GOT3 (cell line): ENCODE data around the gene CCR5.

Source experiments
- DNase-seq: peaks from one replicate; lab custom pipeline; 2025; ENCODE audit warnings: mixed read lengths; lab: John Stamatoyannopoulos, UW

Gene CCR5

DNA sequence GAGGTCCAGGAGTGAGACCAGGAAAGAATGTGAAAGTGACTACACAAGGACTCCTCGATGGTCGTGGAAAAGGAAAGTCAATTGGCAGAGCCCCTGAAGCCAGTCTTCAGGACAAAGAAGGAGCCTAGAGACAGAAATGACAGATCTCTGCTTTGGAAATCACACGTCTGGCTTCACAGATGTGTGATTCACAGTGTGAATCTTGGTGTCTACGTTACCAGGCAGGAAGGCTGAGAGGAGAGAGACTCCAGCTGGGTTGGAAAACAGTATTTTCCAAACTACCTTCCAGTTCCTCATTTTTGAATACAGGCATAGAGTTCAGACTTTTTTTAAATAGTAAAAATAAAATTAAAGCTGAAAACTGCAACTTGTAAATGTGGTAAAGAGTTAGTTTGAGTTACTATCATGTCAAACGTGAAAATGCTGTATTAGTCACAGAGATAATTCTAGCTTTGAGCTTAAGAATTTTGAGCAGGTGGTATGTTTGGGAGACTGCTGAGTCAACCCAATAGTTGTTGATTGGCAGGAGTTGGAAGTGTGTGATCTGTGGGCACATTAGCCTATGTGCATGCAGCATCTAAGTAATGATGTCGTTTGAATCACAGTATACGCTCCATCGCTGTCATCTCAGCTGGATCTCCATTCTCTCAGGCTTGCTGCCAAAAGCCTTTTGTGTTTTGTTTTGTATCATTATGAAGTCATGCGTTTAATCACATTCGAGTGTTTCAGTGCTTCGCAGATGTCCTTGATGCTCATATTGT lies 10.8 kb upstream of the CCR5 start:
- no peak for DNase-seq

DNA sequence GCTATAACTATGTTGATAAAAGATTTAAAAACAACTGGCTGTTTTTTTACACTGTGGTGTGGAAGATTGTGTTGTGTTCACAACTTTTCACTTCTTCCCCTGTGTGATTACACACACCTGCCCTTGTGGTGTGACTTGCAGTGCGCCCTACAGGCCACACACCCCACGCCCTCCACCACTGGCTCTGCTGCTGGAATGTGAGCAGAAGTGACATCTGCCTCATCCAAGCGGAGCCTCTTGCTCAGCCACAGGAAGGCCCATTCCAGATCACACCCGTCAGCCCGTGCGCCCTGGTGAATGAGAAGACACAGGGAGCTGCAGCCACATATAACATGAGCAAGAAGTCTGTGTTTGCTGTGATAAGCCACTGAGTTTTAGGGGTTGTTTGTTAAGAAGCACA lies 9.8 kb upstream of the CCR5 start:
- no peak for DNase-seq

DNA sequence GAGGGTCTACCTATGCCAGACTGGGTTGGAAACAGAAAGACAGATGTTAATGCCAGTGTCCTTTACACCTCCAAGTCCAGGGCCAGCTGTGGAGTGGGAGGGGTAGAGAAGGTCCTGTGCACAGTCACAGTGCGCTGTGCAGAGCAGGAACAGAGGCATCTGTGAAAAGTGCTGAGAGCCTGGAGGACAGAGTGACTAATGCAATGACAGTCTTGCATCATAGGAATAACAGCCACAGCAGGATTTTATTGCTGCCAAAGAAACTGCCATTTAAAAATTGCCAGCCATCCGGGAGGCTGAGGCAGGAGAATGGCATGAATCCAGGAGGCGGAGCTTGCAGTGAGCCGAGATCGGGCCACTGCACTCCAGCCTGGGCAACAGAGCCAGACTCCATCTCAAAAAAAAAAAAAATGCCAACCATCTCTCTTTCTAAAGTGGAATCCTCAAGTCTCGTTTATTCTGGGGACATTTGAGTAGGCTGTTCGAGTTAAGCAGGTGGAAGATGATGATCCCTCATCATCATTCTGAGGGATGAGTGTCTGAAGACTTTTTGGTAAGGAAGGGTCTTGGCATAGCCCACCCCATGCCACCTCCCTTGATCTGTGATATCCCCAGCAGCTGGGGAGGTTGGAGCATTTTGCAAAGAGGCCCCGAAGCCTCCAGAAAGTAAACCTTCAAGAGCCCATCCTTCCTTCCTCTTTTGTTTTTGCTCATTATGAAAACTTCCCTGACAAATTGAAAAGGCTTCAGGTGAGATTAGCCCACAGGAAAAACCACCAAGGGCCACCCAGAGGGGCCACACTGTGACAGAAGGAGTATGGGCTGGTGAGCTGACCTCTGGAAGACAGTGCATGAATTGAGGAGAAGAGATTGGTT lies 9.1 kb upstream of the CCR5 start:
- no peak for DNase-seq

DNA sequence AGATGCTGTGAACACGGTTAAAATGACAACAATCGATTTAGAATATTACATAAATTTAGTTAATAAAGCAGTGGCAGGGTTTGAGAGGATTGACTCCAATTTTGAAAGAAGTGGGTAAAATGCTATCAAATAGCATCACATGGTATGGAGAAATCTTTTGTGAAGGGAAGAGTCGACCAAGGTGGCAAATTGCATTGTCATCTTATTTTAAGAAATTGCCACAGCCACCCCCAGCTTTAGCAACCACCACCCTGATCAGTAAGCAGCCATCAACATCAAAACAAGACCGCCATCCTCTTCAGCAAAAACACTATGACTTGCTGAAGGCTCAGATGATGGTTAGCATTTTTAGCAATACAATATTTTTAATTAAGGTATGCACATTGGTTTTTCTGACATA lies 5.7 kb upstream of the CCR5 start:
- no peak for DNase-seq

DNA sequence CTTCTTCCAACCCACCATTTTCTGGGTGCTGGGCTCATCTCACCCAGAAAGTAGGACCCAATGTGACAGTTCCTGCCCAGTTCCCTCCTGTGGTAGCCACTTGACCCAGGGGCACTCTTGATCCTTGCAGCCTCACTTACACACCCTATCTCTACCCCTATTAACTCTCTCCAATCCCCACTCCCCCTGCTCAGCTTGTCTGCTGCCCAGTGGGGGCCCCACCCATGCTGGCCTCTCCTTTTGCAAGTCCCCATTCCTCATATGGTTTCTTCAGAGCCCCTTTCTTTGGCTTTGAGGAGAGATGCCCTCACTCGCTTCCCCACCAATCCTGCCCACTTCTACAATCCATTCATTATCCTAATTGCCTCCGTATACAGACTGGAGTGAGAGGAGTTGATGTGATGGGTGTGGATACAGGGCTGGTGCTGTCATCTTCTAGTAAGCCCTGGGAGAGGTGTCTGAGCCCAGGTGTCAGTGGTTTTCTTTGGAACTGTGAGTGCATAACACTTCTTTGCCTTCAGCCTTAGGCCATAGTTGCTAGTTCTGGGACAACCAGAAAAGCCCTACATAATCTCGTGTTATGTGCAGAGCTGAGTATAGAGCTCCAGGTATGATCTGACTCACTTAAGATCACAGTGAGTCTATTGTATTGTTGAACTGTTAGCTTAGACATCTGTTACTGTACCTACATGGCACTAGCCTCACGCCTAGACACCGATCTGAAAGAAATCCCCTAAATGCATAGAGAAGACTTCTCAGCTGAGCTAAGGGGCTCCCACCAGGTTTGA lies 4.8 kb upstream of the CCR5 start:
- no peak for DNase-seq

DNA sequence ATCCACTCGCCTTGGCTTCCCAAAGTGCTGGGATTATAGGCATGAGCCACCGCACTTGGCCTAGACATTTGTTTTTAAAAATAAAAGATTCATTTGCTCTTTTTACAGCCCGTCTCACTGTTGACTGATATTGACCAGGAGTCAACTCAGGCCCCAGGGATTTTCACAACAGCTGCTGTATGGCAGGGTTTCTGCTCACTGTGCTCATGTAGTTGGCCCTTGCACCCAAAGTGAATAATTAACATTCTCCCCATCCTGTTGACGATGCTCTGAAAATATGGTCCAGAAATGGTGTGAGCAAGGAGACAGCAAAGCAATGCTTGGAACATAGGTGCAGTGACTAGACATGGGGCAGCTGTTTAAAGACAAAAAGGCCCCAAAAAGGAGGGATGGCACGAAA lies 2.9 kb upstream of the CCR5 start:
- DNase-seq = no peak

DNA sequence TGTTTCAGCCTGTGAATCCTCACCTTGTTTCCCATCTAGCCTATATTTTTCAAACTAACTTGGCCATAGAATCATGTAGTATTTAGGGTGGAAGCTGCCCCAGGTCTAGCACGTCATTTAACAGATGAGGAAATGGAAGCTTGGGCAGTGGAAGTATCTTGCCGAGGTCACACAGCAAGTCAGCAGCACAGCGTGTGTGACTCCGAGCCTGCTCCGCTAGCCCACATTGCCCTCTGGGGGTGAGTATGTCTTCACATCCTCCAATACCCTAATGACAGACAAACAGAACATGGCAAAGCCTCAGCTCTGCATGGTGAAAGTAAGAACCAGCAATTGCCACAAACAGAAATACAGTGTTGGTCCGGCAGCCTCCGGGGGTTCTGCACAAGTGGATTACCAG lies 2.2 kb upstream of the CCR5 start:
- DNase-seq = no peak

DNA sequence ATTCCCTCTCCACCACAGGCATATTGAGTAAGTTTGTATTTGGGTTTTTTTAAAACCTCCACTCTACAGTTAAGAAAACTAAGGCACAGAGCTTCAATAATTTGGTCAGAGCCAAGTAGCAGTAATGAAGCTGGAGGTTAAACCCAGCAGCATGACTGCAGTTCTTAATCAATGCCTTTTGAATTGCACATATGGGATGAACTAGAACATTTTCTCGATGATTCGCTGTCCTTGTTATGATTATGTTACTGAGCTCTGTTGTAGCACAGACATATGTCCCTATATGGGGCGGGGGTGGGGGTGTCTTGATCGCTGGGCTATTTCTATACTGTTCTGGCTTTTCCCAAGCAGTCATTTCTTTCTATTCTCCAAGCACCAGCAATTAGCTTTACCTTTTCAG lies 1.6 kb upstream of the CCR5 start:
- DNase-seq = no peak

DNA sequence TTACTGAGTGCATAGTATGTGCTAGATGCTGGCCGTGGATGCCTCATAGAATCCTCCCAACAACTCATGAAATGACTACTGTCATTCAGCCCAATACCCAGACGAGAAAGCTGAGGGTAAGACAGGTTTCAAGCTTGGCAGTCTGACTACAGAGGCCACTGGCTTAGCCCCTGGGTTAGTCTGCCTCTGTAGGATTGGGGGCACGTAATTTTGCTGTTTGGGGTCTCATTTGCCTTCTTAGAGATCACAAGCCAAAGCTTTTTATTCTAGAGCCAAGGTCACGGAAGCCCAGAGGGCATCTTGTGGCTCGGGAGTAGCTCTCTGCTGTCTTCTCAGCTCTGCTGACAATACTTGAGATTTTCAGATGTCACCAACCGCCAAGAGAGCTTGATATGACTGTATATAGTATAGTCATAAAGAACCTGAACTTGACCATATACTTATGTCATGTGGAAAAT lies 1.0 kb upstream of the CCR5 start:
- no peak for DNase-seq

DNA sequence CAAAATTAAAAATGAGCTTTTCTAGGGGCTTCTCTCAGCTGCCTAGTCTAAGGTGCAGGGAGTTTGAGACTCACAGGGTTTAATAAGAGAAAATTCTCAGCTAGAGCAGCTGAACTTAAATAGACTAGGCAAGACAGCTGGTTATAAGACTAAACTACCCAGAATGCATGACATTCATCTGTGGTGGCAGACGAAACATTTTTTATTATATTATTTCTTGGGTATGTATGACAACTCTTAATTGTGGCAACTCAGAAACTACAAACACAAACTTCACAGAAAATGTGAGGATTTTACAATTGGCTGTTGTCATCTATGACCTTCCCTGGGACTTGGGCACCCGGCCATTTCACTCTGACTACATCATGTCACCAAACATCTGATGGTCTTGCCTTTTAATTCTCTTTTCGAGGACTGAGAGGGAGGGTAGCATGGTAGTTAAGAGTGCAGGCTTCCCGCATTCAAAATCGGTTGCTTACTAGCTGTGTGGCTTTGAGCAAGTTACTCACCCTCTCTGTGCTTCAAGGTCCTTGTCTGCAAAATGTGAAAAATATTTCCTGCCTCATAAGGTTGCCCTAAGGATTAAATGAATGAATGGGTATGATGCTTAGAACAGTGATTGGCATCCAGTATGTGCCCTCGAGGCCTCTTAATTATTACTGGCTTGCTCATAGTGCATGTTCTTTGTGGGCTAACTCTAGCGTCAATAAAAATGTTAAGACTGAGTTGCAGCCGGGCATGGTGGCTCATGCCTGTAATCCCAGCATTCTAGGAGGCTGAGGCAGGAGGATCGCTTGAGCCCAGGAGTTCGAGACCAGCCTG lies 984 bp downstream of the CCR5 start:
- no peak for DNase-seq

DNA sequence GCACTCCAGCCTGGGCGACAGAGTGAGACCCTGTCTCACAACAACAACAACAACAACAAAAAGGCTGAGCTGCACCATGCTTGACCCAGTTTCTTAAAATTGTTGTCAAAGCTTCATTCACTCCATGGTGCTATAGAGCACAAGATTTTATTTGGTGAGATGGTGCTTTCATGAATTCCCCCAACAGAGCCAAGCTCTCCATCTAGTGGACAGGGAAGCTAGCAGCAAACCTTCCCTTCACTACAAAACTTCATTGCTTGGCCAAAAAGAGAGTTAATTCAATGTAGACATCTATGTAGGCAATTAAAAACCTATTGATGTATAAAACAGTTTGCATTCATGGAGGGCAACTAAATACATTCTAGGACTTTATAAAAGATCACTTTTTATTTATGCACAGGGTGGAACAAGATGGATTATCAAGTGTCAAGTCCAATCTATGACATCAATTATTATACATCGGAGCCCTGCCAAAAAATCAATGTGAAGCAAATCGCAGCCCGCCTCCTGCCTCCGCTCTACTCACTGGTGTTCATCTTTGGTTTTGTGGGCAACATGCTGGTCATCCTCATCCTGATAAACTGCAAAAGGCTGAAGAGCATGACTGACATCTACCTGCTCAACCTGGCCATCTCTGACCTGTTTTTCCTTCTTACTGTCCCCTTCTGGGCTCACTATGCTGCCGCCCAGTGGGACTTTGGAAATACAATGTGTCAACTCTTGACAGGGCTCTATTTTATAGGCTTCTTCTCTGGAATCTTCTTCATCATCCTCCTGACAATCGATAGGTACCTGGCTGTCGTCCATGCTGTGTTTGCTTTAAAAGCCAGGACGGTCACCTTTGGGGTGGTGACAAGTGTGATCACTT lies 2.0 kb downstream of the CCR5 start:
- no peak for DNase-seq

DNA sequence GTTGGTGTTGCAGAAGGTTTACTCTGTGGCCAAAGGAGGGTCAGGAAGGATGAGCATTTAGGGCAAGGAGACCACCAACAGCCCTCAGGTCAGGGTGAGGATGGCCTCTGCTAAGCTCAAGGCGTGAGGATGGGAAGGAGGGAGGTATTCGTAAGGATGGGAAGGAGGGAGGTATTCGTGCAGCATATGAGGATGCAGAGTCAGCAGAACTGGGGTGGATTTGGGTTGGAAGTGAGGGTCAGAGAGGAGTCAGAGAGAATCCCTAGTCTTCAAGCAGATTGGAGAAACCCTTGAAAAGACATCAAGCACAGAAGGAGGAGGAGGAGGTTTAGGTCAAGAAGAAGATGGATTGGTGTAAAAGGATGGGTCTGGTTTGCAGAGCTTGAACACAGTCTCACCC lies 4.0 kb downstream of the CCR5 start:
- DNase-seq = no peak

DNA sequence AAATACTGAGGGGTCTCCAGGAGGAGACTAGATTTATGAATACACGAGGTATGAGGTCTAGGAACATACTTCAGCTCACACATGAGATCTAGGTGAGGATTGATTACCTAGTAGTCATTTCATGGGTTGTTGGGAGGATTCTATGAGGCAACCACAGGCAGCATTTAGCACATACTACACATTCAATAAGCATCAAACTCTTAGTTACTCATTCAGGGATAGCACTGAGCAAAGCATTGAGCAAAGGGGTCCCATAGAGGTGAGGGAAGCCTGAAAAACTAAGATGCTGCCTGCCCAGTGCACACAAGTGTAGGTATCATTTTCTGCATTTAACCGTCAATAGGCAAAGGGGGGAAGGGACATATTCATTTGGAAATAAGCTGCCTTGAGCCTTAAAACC lies 4.5 kb downstream of the CCR5 start:
- no peak for DNase-seq

DNA sequence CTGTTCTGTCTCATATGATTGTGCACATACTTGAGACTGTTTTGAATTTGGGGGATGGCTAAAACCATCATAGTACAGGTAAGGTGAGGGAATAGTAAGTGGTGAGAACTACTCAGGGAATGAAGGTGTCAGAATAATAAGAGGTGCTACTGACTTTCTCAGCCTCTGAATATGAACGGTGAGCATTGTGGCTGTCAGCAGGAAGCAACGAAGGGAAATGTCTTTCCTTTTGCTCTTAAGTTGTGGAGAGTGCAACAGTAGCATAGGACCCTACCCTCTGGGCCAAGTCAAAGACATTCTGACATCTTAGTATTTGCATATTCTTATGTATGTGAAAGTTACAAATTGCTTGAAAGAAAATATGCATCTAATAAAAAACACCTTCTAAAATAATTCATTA lies 5.1 kb downstream of the CCR5 start:
- no peak for DNase-seq

DNA sequence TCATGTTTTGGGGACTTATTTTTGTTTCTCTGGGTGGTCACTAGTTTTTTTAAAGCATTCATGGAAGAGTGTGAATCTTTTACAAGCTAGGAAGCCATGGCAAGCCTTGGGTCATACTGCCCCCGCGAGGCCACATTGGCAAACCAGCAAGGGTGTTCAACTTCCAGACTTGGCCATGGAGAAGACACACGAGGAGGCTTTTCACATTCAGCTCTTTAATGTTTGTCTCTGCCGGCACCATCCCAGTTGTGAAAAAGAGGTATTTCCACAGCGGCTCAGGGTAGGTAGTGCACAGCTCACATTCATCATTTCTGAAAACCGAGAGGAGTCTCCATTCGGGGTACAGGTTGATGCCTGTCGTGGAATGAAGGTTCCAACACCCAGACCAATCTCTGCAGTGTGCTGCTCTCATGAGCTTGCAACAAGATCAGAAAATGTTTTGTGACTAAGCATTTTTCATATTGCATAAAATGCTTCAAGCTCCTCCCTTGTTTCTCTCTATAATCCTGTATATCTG lies 7.7 kb downstream of the CCR5 start:
- DNase-seq = no peak

DNA sequence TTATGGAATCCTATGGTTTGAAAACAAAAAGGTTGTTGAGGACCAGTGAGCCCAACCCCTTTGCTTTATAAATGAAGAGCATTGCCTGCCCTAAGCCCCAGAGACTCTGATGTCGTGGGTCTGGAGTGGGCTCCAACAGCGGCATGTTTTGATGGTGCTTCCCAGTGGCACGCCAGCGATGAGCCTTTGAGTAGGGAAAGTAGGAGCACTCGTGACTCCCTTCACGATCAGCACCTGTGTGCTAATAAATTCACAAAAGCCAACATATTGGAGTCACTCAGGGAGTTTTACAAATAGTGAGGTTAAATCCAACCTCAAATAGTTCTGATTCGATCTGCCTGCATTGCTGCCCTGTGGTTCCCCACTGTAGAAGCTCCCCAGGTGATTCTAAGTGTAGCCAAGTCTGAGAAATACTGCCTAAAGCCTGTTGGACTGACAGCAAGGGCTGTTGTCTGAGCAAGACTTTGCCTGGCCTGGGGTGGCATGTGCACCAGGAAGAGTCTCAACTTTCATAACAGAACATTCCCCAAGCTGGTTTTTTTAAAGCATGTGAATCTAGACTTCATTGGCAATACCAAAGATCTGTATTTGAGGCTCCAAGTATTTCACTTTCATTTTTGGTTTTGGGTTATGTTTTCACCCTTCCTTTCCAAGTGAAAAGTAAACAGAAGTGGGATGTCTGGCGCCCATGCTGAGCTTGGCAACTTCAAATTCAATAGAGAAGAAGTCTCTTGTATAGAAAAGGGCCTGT lies 9.9 kb downstream of the CCR5 start:
- no peak for DNase-seq

DNA sequence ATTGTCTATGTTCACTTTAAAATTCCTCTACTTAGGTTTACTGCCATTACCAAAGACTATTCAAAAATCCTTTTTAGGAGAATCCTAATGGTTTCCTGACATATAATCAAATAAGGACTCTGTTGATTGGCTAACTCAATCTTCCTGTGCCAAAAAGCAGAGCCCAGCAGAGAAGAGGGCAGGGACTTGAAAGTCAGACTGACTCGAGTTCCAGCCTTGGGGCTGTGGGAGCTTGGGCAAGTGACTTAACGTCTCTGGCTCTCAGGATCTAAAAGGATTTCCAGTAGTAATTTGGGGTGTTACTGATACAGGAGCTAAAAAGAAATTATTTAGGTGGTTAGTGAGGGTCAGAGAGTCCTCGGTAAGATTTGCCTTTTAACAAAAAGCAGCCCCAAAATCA lies 10.9 kb downstream of the CCR5 start:
- DNase-seq = no peak

DNA sequence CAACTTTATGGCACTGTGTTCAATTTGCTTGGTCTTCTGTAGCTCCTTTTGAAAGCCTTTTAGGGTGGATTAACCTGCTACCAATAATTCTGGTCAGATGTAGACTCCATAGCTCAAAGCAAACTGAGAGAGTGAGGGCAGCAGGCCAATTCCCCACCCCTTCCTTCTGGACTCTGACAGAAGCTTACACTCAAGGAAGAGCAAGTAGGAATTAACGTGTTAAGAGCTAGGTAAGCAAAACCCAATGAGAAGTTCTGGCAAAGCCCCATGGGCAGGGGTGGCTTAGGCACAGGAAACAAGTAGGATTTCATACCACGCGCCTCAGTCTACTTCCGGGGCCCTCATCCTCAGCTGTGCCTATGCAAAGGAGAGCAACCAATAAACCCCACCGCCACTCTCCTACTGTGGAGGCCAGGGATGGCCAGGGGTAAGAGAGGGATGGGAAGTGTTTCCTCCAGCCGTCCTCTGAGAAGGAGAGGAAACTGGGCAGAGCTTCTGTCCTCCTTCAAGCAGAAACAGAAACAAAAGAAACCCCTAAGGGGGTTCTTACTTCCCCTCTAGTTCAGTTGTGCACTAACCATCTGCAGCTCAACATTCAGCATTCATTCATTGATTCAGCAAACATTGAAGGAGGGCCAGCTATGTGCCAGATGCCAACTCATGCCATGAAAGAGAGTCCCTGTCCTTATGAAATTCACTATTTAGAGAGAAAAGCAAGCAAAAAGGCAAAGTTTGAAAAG lies 12.6 kb downstream of the CCR5 start:
- no peak for DNase-seq

DNA sequence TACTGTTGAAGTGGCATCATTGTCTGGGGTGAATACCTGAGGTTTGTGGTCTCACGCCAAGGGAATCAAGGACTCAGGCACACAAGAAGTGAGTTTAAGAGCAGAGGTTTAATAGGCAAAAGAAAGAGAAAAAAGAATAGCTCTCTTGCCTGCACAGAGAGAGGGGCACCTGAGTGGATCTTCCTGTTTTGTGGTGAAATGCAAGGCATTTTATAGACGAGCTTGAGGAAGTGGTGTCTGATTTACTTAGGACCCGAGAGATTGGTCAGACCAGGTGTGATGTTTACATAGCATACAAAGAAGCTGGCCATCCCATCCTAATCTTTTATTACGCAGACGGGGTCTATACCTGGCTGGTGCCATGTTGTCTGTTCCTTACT lies 13.2 kb downstream of the CCR5 start:
- DNase-seq = no peak
